IMR-90 (cell line): ENCODE results near the gene NKPD1. TPM values are rescaled to one million over a fixed set of nuclear protein-coding genes. Genes with fewer than 3 reads are reported as not detected.

Source experiments
- ATAC-seq: fragments of 200-7000 bp; cut with Tn5 transposase; 2 replicates; pipeline ENCODE4 v1.9.1; 2020; ENCODE audit warnings: low read depth, mild to moderate bottlenecking, moderate library complexity
- BruUV-seq: library from RNA; stranded (reverse); fragments of 400-500 nt; replicated peaks from 2 replicates; lab custom pipeline; 2021; lab: Mats Ljungman, UMichigan
- CTCF ChIA-PET: fragments of 300-600 bp; formaldehyde crosslinking; extraction: SDS; loops from one replicate; lab custom pipeline; 2021; ENCODE audit warnings: antibody characterized with exemption; lab: Yijun Ruan, JAX
- POLR2A ChIA-PET: fragments of 300-600 bp; sonication (Branson Sonifier 250); formaldehyde crosslinking; loops from one replicate; lab custom pipeline; 2022; ENCODE audit warnings: antibody characterized with exemption; ENCODE audit not compliant: unreplicated experiment; lab: Charles Lee
- DNase-seq: peaks from one replicate; pipeline ENCODE4 v3.0.0; 2013
- H2AFZ ChIP-seq: replicated peaks from 2 replicates; pipeline ENCODE3; 2013; ENCODE audit warnings: low read length, mild to moderate bottlenecking; ENCODE audit not compliant: poor library complexity
- H2AK5ac ChIP-seq: 2 replicates; pipeline ENCODE4 v1.6.1; 2013; ENCODE audit warnings: low read depth, low read length, inconsistent platforms
- H2AK9ac ChIP-seq: replicated peaks from 2 replicates; pipeline ENCODE3; 2013; ENCODE audit warnings: mild to moderate bottlenecking, low read depth, low read length, moderate library complexity; ENCODE audit not compliant: poor library complexity
- H2BK120ac ChIP-seq: 2 replicates; pipeline ENCODE4 v1.6.1; 2013; ENCODE audit warnings: low read depth, low read length, inconsistent platforms
- H2BK15ac ChIP-seq: 3 replicates; pipeline ENCODE4 v1.6.1; 2013; ENCODE audit warnings: low read depth, low read length, inconsistent platforms
- H2BK20ac ChIP-seq: 2 replicates; pipeline ENCODE4 v1.6.1; 2013; ENCODE audit warnings: low read depth, mild to moderate bottlenecking, inconsistent platforms, low read length, moderate library complexity
- H2BK5ac ChIP-seq: 2 replicates; pipeline ENCODE4 v1.6.1; 2013; ENCODE audit warnings: mild to moderate bottlenecking, low read depth, low read length, inconsistent platforms; ENCODE audit not compliant: poor library complexity, severe bottlenecking
- H3K14ac ChIP-seq: replicated peaks from 2 replicates; pipeline ENCODE4 v1.6.1; 2013; ENCODE audit warnings: low read depth, low read length, inconsistent platforms
- H3K18ac ChIP-seq: 2 replicates; pipeline ENCODE4 v1.6.1; 2013; ENCODE audit warnings: low read depth, low read length, control low read depth
- H3K23ac ChIP-seq: 2 replicates; pipeline ENCODE4 v1.6.1; 2013; ENCODE audit warnings: low read depth, low read length, inconsistent platforms
- H3K27ac ChIP-seq: 2 replicates; pipeline ENCODE4 v1.5.1; 2013; ENCODE audit warnings: mild to moderate bottlenecking, control low read depth, low read length; ENCODE audit not compliant: insufficient read depth
- H3K27me3 ChIP-seq: 2 replicates; pipeline ENCODE4 v1.6.1; 2013; ENCODE audit warnings: low read length; ENCODE audit not compliant: control insufficient read depth, insufficient read depth
- H3K36me3 ChIP-seq: 2 replicates; pipeline ENCODE4 v1.6.1; 2013; ENCODE audit warnings: low read length, mixed read lengths; ENCODE audit not compliant: control insufficient read depth, insufficient read depth
- H3K4ac ChIP-seq: 2 replicates; pipeline ENCODE4 v1.6.1; 2013; ENCODE audit warnings: low read depth, low read length, inconsistent platforms
- H3K4me1 ChIP-seq: 2 replicates; pipeline ENCODE4 v1.6.1; 2013; ENCODE audit warnings: low read length, mixed read lengths; ENCODE audit not compliant: control insufficient read depth, insufficient read depth
- H3K4me2 ChIP-seq: 2 replicates; pipeline ENCODE4 v1.6.1; 2013; ENCODE audit warnings: low read depth, mild to moderate bottlenecking, control low read depth, low read length, moderate library complexity
- H3K4me3 ChIP-seq: 2 replicates; pipeline ENCODE4 v1.5.1; 2013; ENCODE audit warnings: low read depth, mild to moderate bottlenecking, control low read depth, low read length, moderate library complexity; ENCODE audit not compliant: insufficient read depth
- H3K56ac ChIP-seq: 2 replicates; pipeline ENCODE4 v1.6.1; 2013; ENCODE audit warnings: low read length, inconsistent platforms; ENCODE audit not compliant: insufficient read depth; ENCODE audit errors: extremely low read depth
- H3K79me1 ChIP-seq, 2 experiments: 2 replicates each; pipeline ENCODE4 v1.6.1; 2013; ENCODE audit warnings: low read length in 2 of 2, inconsistent platforms in 1 of 2, low read depth in 1 of 2
- H3K9ac ChIP-seq: 2 replicates; pipeline ENCODE4 v1.6.1; 2013; ENCODE audit warnings: low read depth, low read length, control low read depth
- H3K9me1 ChIP-seq: 2 replicates; pipeline ENCODE4 v1.6.1; 2013; ENCODE audit warnings: low read length, inconsistent platforms; ENCODE audit not compliant: insufficient read depth
- H3K9me3 ChIP-seq: 2 replicates; pipeline ENCODE4 v1.6.1; 2013; ENCODE audit warnings: low read length; ENCODE audit not compliant: control insufficient read depth, insufficient read depth
- H4K20me1 ChIP-seq: 2 replicates; pipeline ENCODE4 v1.6.1; 2013; ENCODE audit warnings: low read length, inconsistent platforms; ENCODE audit not compliant: insufficient read depth
- H4K5ac ChIP-seq: 2 replicates; pipeline ENCODE4 v1.6.1; 2013; ENCODE audit warnings: mild to moderate bottlenecking, low read depth, low read length, control low read depth
- H4K8ac ChIP-seq, 2 experiments: 2 replicates each; pipeline ENCODE4 v1.6.1; 2013; ENCODE audit warnings: low read depth in 2 of 2, low read length in 2 of 2, control low read depth in 1 of 2, inconsistent platforms in 1 of 2
- H4K91ac ChIP-seq: 2 replicates; pipeline ENCODE4 v1.6.1; 2013; ENCODE audit warnings: low read depth, low read length, inconsistent platforms; ENCODE audit not compliant: insufficient read depth
- CHD1 ChIP-seq: IDR thresholded peaks from 2 replicates; pipeline ENCODE4 v1.6.1; 2012; ENCODE audit warnings: low read depth, low read length, improper control_type of control experiment
- MAZ ChIP-seq: IDR thresholded peaks from 2 replicates; pipeline ENCODE4 v1.6.1; 2012; ENCODE audit warnings: low read depth, mild to moderate bottlenecking, low read length, improper control_type of control experiment, moderate library complexity, borderline replicate concordance
- MXI1 ChIP-seq: IDR thresholded peaks from 2 replicates; pipeline ENCODE4 v1.6.1; 2012; ENCODE audit warnings: low read depth, mild to moderate bottlenecking, low read length, moderate library complexity, borderline replicate concordance
- RAD21 ChIP-seq: IDR thresholded peaks from 2 replicates; pipeline ENCODE4 v1.6.1; 2012; ENCODE audit warnings: low read length, improper control_type of control experiment
- RCOR1 ChIP-seq: IDR thresholded peaks from 2 replicates; pipeline ENCODE4 v1.6.1; 2012; ENCODE audit warnings: mild to moderate bottlenecking, low read length, improper control_type of control experiment; ENCODE audit not compliant: insufficient replicate concordance
- WGBS, 2 experiments: methylation state at CpG; one replicate each; pipeline versions ENCODE4 v1.1.5 to v1.1.7; 2013; ENCODE audit warnings: missing lambda C conversion rate in 2 of 2; ENCODE audit not compliant: insufficient read length in 1 of 2; ENCODE audit errors: extremely low coverage in 2 of 2; 5-methylcytosine and 5-hydroxymethylcytosine counted together
- dilution Hi-C: fragments of 300-500 bp; cut with HindIII; formaldehyde crosslinking; loops from one replicate; pipeline ENCODE4 v1.14.3; 2018; ENCODE audit warnings: low sequenced_read_pairs; ENCODE audit not compliant: unreplicated experiment
- in situ Hi-C: fragments of 300-500 bp; cut with MboI; formaldehyde crosslinking; loops from 3 replicates; pipeline ENCODE4 v1.14.3; 2019; ENCODE audit warnings: low sequenced_read_pairs, inconsistent platforms, mixed read lengths
- intact Hi-C: fragments of 100-400 bp; cut with micrococcal nuclease; formaldehyde crosslinking; loops from 2 replicates; pipeline ENCODE4 v1.10.0; 2022
- polyA plus RNA-seq, 3 experiments: library from polyadenylated mRNA; depleted of rRNA; stranded (reverse); fragments of >200 nt; gene quantifications; 2 replicates each; pipeline ENCODE4 v1.2.3, GENCODE V29; 2012; ENCODE audit warnings: low replicate concordance in 1 of 3
- total RNA-seq: library from RNA; depleted of rRNA; stranded (reverse); fragments of >200 nt; gene quantifications from 2 replicates; pipeline ENCODE4 v1.2.3, GENCODE V29; 2012

The NKPD1 gene
- total and polyA plus RNA-seq, 2 of the 4 experiments (the other 2 are of a cell fraction), result under 0.01 to 0.09 TPM

GRCh38 chr19:45128146-45128545 is 32.6 kb downstream of the NKPD1 start:
- DNase-seq, result no peak
- peaks cover 39 to 85% of the 10 kb centered on the region in 2 experiments for H3K79me1 ChIP-seq
- H3K36me3 ChIP-seq, result peaks cover 3% of the 10 kb centered on the region; the same call in 1 of the 2 replicates
- H3K4me1 ChIP-seq, result no peaks in the 10 kb centered on the region
- no peak overlapping the region for H3K4ac ChIP-seq
- no peak overlapping the region for H3K23ac ChIP-seq
- no peak overlapping the region for H3K14ac ChIP-seq
- peaks cover 8% of the 10 kb centered on the region; the same call in 1 of the 2 replicates for H3K9me1 ChIP-seq
- H2BK15ac ChIP-seq, result no peak overlapping the region
- no peak for ATAC-seq
- H2AK9ac ChIP-seq, result no peak overlapping the region
- no peak overlapping the region for H3K56ac ChIP-seq
- H4K20me1 ChIP-seq, result peaks cover 80% of the 10 kb centered on the region
- no peak overlapping the region for H2BK120ac ChIP-seq
- no TSS peak for BruUV-seq
- WGBS, 2 experiments, result 86% methylated on average over 4 of the region's 5 CpGs; no CpG with 5 or more reads in 1 of the 2 experiments
- H3K9ac ChIP-seq, result no peak overlapping the region
- H3K27me3 ChIP-seq, result no peaks in the 10 kb centered on the region
- no peak overlapping the region for H3K4me2 ChIP-seq
- H2BK5ac ChIP-seq, result no peak overlapping the region
- H2AK5ac ChIP-seq, result no peak overlapping the region
- no peak overlapping the region for H2AFZ ChIP-seq
- H3K18ac ChIP-seq, result no peak overlapping the region
- ChIA-PET CTCF (no interaction called here), POLR2A (no interaction called here)
- no peak overlapping the region for H4K8ac ChIP-seq
- intact Hi-C loops, result loop anchor here (5.0 kb wide), 1 partner anchor 36 kb away; the partner anchor contains the start of gene PPP1R37
- no peak overlapping the region for H2BK20ac ChIP-seq
- H3K27ac ChIP-seq, result no peak overlapping the region
- dilution Hi-C loops, result no loop called here
- H4K91ac ChIP-seq, result no peak overlapping the region
- in situ Hi-C loops, result no loop called here
- TF ChIP-seq MAZ, result no peak
- TF ChIP-seq RAD21, result no peak
- no peak for TF ChIP-seq RCOR1
- no peak for TF ChIP-seq MXI1
- no peak for TF ChIP-seq CHD1
- H4K5ac ChIP-seq, result no peak overlapping the region
- no peaks in the 10 kb centered on the region for H3K9me3 ChIP-seq
- H3K4me3 ChIP-seq, result no peak overlapping the region
